22Rv1 (cell line): ENCODE data around the gene CST7.
A peak's percentile ranks its signal among the peaks of the same experiment; 100 is the strongest.
"Not testable (repeated sequence)": the region's sequence is repeated elsewhere in the genome, so short reads cannot be mapped to it uniquely, and the experiment has no call there.

Source experiments
- H3K27ac ChIP-seq: fragments of 450-650 bp; 2 replicates; pipeline ENCODE4 v1.5.1; 2017
- ZFX ChIP-seq: fragments of 450-650 bp; IDR thresholded peaks from 2 replicates; pipeline ENCODE4 v1.6.1; 2017; ENCODE audit warnings: antibody characterized with exemption, borderline replicate concordance
- TF ChIP-seq, protein P1 (sequence below): fragments of 450-650 bp; IDR thresholded peaks from 2 replicates; pipeline ENCODE4 v1.5.1; 2017; ENCODE audit warnings: mild to moderate bottlenecking

CST7 gene

GRCh38 chr20:24998631-24999445 lies 49.8 kb downstream of the CST7 start:
- TF ChIP-seq ZFX = no peak
- TF ChIP-seq, protein P1, sequence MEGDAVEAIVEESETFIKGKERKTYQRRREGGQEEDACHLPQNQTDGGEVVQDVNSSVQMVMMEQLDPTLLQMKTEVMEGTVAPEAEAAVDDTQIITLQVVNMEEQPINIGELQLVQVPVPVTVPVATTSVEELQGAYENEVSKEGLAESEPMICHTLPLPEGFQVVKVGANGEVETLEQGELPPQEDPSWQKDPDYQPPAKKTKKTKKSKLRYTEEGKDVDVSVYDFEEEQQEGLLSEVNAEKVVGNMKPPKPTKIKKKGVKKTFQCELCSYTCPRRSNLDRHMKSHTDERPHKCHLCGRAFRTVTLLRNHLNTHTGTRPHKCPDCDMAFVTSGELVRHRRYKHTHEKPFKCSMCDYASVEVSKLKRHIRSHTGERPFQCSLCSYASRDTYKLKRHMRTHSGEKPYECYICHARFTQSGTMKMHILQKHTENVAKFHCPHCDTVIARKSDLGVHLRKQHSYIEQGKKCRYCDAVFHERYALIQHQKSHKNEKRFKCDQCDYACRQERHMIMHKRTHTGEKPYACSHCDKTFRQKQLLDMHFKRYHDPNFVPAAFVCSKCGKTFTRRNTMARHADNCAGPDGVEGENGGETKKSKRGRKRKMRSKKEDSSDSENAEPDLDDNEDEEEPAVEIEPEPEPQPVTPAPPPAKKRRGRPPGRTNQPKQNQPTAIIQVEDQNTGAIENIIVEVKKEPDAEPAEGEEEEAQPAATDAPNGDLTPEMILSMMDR = no peak
- no peak overlapping the region for H3K27ac ChIP-seq

DNA sequence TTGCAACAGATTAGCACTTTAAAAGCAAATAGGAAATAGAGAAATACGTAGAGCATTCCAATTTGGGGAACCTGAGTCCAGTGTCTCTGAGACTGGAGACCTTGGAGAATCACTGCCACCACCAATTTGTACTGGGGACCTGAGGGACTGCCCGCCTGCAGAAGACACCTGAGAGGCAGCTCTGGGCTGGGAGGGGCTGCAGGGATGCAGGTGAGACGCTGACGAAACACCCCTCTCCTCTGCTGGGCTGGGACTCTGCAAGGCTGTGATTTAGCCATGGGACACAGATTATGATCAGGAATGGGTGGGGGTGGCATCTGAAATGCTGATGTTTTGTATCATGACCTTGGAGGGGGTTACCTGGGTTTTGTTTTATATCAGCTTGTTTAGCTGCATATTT lies 50.5 kb downstream of the CST7 start:
- no peak overlapping the region for H3K27ac ChIP-seq
- TF ChIP-seq, protein P1 = no peak
- no peak for TF ChIP-seq ZFX

DNA sequence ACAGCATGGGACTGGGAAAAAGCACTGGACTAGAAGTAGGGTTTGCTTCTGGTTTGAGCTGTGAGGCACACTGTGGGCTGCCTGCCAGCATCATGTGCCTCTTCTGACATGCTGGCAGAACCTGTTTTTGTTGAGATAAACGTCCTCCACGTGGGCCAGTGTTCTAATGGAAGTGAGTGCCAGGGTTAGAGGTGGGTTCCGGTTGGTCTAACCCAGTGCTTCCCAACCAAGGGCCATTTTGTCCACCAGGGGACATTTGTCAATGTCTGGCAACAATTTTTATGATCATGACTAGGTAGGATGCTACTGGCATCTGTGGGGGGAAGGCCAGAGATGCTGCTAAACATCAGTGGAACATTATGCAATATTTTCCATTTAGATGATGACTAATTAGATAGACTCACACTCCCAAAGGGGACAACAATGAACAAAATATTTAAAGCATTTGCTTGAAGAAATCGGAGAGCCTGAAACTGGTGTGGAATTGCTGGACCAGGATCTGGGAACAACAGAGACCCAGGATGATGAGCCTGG lies 51.3 kb downstream of the CST7 start:
- TF ChIP-seq ZFX = no peak
- TF ChIP-seq, protein P1 = 0 out of 2 replicates have a peak, but pooled peaks have one; percentile 10
- H3K27ac ChIP-seq = no peak overlapping the region

DNA sequence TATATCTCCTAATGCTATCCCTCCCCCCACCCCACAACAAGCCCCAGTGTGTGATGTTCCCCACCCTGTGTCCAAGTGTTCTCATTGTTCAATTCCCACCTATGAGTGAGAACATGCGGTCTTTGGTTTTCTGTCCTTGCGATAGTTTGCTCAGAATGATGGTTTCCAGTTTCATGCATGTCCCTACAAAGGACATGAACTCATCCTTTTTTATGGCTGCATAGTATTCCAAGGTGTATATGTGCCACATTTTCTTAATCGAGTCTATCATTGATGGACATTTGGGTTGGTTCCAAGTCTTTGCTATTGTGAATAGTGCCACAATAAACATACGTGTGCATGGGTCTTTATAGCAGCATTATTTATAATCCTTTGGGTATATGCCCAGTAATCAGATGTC lies 52.3 kb downstream of the CST7 start:
- H3K27ac ChIP-seq = not testable (repeated sequence)

GRCh38 chr20:25003002-25003401 lies 53.9 kb downstream of the CST7 start:
- no peak overlapping the region for H3K27ac ChIP-seq
- TF ChIP-seq, protein P1 = no peak
- TF ChIP-seq ZFX = no peak

DNA sequence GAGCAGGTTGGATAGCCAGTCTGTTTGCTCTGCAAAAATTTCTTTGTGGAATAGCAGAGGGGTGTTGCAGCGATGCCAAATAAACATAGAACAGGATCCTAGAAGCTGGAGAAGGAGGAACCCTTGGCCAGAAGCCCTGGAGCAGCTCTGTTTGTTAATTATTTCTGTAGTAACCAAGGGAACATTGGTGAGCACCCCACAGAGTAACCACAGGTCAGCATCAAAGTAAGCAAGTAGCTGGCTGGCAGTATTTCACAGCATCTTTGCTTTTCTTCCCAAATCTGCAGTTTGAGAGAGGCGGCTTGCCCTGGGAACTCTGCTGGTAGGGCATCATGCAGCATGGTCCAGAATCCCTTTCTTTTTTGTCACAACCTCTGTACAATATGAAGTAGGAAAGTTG lies 56.2 kb downstream of the CST7 start:
- H3K27ac ChIP-seq = no peak overlapping the region
- no peak for TF ChIP-seq ZFX
- TF ChIP-seq, protein P1 = no peak

GRCh38 chr20:25005661-25006060 lies 56.6 kb downstream of the CST7 start:
- no peak overlapping the region for H3K27ac ChIP-seq
- TF ChIP-seq, protein P1 = no peak
- TF ChIP-seq ZFX = no peak
